Common myeloid progenitor, CD34-positive (primary cell): Measurements from ENCODE around the gene IFNL3.

Experiments
- CTCF ChIA-PET: fragments of 350-600 bp; sonication (Branson Sonifier 250); formaldehyde crosslinking; loops from one replicate; lab custom pipeline; 2021; ENCODE audit warnings: antibody characterized with exemption; lab: Charles Lee
- POLR2A ChIA-PET: fragments of 350-600 bp; sonication (Branson Sonifier 250); formaldehyde crosslinking; loops from one replicate; lab custom pipeline; 2021; ENCODE audit warnings: antibody characterized with exemption; lab: Charles Lee
- DNase-seq, 3 donors: peaks; one replicate each; pipeline versions ENCODE4 v3.0.0 to v3.0.0-alpha.2; 2013
- H3K27ac ChIP-seq, 2 experiments: 1 replicate in 1 of 2; 2 replicates in 1 of 2; pipeline ENCODE4 v1.7.0; 2013; ENCODE audit warnings: inconsistent platforms in 2 of 2, low read length in 2 of 2, mild to moderate bottlenecking in 2 of 2, low read depth in 1 of 2, moderate library complexity in 1 of 2; ENCODE audit not compliant: severe bottlenecking in 2 of 2, insufficient read depth in 1 of 2, poor library complexity in 1 of 2
- H3K27me3 ChIP-seq, 5 experiments: replicated peaks in 2 of 5; 1 replicate in 3 of 5; 2 replicates in 2 of 5; pipeline versions ENCODE4 v1.6.1 to v1.7.0; 2013; ENCODE audit warnings: low read length in 4 of 5, mild to moderate bottlenecking in 2 of 5, moderate library complexity in 2 of 5, inconsistent platforms in 1 of 5; ENCODE audit not compliant: insufficient read depth in 5 of 5, control insufficient read depth in 4 of 5
- H3K36me3 ChIP-seq, 4 experiments: 1 replicate in 2 of 4; 2 replicates in 2 of 4; pipeline versions ENCODE4 v1.6.1 to v1.7.0; 2013; ENCODE audit warnings: low read length in 3 of 4, control low read depth in 1 of 4, mild to moderate bottlenecking in 1 of 4; ENCODE audit not compliant: control insufficient read depth in 4 of 4, insufficient read depth in 4 of 4
- H3K4me1 ChIP-seq, 4 experiments: 1 replicate in 3 of 4; 2 replicates in 1 of 4; pipeline versions ENCODE4 v1.6.1 to v1.7.1; 2013; ENCODE audit warnings: low read length in 3 of 4, mild to moderate bottlenecking in 3 of 4, control low read depth in 1 of 4, inconsistent platforms in 1 of 4, moderate library complexity in 1 of 4; ENCODE audit not compliant: control insufficient read depth in 4 of 4, insufficient read depth in 4 of 4; ENCODE audit errors: control extremely low read depth in 1 of 4
- H3K4me3 ChIP-seq, 7 experiments: 1 replicate in 4 of 7; 2 replicates in 3 of 7; pipeline versions ENCODE4 v1.5.1 to v1.7.0; 2013; ENCODE audit warnings: mild to moderate bottlenecking in 7 of 7, low read length in 6 of 7, moderate library complexity in 6 of 7, inconsistent platforms in 2 of 7, low read depth in 2 of 7, control low read depth in 1 of 7; ENCODE audit not compliant: insufficient read depth in 4 of 7, control insufficient read depth in 1 of 7; ENCODE audit errors: extremely low read depth in 1 of 7
- H3K9me3 ChIP-seq, 5 experiments: 1 replicate in 4 of 5; 2 replicates in 1 of 5; pipeline versions ENCODE4 v1.6.1 to v1.7.1; 2013; ENCODE audit warnings: low read length in 4 of 5, mild to moderate bottlenecking in 2 of 5, inconsistent platforms in 1 of 5, low read depth in 1 of 5, moderate library complexity in 1 of 5; ENCODE audit not compliant: control insufficient read depth in 4 of 5, insufficient read depth in 2 of 5; ENCODE audit errors: control extremely low read depth in 1 of 5
- WGBS: methylation state at CpG from one replicate; pipeline ENCODE4 v1.1.5; 2013; ENCODE audit not compliant: insufficient coverage; 5-methylcytosine and 5-hydroxymethylcytosine counted together

Gene IFNL3

GRCh38 chr19:39264306-39265290, 19.8 kb upstream of the IFNL3 start:
- POLR2A ChIA-PET = no interaction called here
- CTCF ChIA-PET = no interaction called here
- no peak overlapping the region for H3K27ac ChIP-seq
- WGBS = 6% methylated on average over 96 of the region's 102 CpGs
- H3K9me3 ChIP-seq = no peaks in the 10 kb centered on the region
- H3K27me3 ChIP-seq = peaks cover 6 to 37% (median 14%) of the 10 kb centered on the region in 5 experiments
- peak overlapping the region in 3 of 7 experiments; percentile 50 to 59 (median 55) for H3K4me3 ChIP-seq
- H3K36me3 ChIP-seq = no peaks in the 10 kb centered on the region
- peak in 1 of 3 donors; percentile 27 for DNase-seq
- H3K4me1 ChIP-seq = peaks cover 0 to 23% (median 18%) of the 10 kb centered on the region in 4 experiments

GRCh38 chr19:39263912-39264305, 19.1 kb upstream of the IFNL3 start:
- POLR2A ChIA-PET = no interaction called here
- CTCF ChIA-PET = no interaction called here
- Histone ChIP-seq H3K4me3 (peak overlapping the region in 3 of 7 experiments; percentile 50 to 59 (median 55)), H3K36me3 (no peaks in the 10 kb centered on the region), H3K4me1 (peaks cover 0 to 23% (median 18%) of the 10 kb centered on the region in 4 experiments), H3K27ac (no peak overlapping the region), H3K27me3 (peaks cover 6 to 37% (median 14%) of the 10 kb centered on the region in 5 experiments), H3K9me3 (no peaks in the 10 kb centered on the region)
- no peak for DNase-seq
- WGBS = 24% methylated on average over 14 of the region's 17 CpGs

- ChIA-PET CTCF (no interaction called here), POLR2A (interaction anchor here (0.5 kb wide), 1 partner anchor 616 kb away, joined by 6 read pairs; no protein-coding TSS in a partner anchor)
- DNase-seq = no peak
- Histone ChIP-seq H3K27me3 (peaks cover 6 to 37% (median 14%) of the 10 kb centered on the region in 5 experiments), H3K4me1 (peaks cover 0 to 29% (median 18%) of the 10 kb centered on the region in 4 experiments), H3K4me3 (no peak overlapping the region), H3K9me3 (no peaks in the 10 kb centered on the region), H3K27ac (no peak overlapping the region), H3K36me3 (no peaks in the 10 kb centered on the region)
- 90% methylated on average over 2 of the region's 4 CpGs for WGBS
Measured at GRCh38 chr19:39262496-39262895, 17.7 kb upstream of the IFNL3 start.

GRCh38 chr19:39261704-39262103, 16.9 kb upstream of the IFNL3 start:
- no peaks in the 10 kb centered on the region for H3K36me3 ChIP-seq
- POLR2A ChIA-PET = no interaction called here
- DNase-seq = no peak
- H3K27me3 ChIP-seq = peaks cover 6 to 37% (median 14%) of the 10 kb centered on the region in 5 experiments
- no CpG with 5 or more reads among the region's 3 CpGs for WGBS
- H3K27ac ChIP-seq = no peak overlapping the region
- no peak overlapping the region for H3K4me3 ChIP-seq
- CTCF ChIA-PET = interaction anchor here (1.0 kb wide), 1 partner anchor 14 kb away, joined by 4 read pairs; no protein-coding TSS in a partner anchor
- H3K9me3 ChIP-seq = no peaks in the 10 kb centered on the region
- H3K4me1 ChIP-seq = peaks cover 0 to 29% (median 18%) of the 10 kb centered on the region in 4 experiments

- Histone ChIP-seq H3K9me3 (no peaks in the 10 kb centered on the region), H3K27ac (no peak overlapping the region), H3K27me3 (peaks cover 0 to 2% (median 1%) of the 10 kb centered on the region in 5 experiments), H3K36me3 (no peaks in the 10 kb centered on the region), H3K4me3 (no peak overlapping the region), H3K4me1 (peaks cover 8 to 33% (median 17%) of the 10 kb centered on the region in 4 experiments)
- DNase-seq = no peak
- POLR2A ChIA-PET = interaction anchor here (0.6 kb wide), 2 partner anchors 59 to 1299 kb away, joined by 3 read pairs; no protein-coding TSS in a partner anchor
- WGBS = 100% methylated on average over 1 of the region's 4 CpGs
- CTCF ChIA-PET = no interaction called here
Measured at GRCh38 chr19:39257227-39257626, 12.4 kb upstream of the IFNL3 start.

- Histone ChIP-seq H3K27ac (no peak overlapping the region), H3K4me3 (no peak overlapping the region), H3K4me1 (peaks cover 8 to 46% (median 26%) of the 10 kb centered on the region in 4 experiments), H3K27me3 (no peaks in the 10 kb centered on the region), H3K9me3 (no peaks in the 10 kb centered on the region), H3K36me3 (no peaks in the 10 kb centered on the region)
- CTCF ChIA-PET = interaction anchor here (0.7 to 1.3 kb wide), 3 partner anchors 61 to 136 kb away, joined by 3 to 4 read pairs (median 3); partner anchors contain the start of genes MED29 and PAF1
- no peak for DNase-seq
- 96% methylated on average over 29 of the region's 29 CpGs for WGBS
- POLR2A ChIA-PET = interaction anchor here (0.7 kb wide), 1 partner anchor 40 kb away, joined by 4 read pairs; no protein-coding TSS in a partner anchor
Measured at GRCh38 chr19:39254531-39255345, 9.9 kb upstream of the IFNL3 start.
